NCI-H226 (cell line): ENCODE measurements around the gene CYP3A5.
"Not testable (repeated sequence)": the region's sequence is repeated elsewhere in the genome, so short reads cannot be mapped to it uniquely, and the experiment has no call there.

ENCODE experiments used
- DNase-seq: peaks from one replicate; pipeline ENCODE4 v3.0.0-alpha.2; 2015

CYP3A5 gene

DNA sequence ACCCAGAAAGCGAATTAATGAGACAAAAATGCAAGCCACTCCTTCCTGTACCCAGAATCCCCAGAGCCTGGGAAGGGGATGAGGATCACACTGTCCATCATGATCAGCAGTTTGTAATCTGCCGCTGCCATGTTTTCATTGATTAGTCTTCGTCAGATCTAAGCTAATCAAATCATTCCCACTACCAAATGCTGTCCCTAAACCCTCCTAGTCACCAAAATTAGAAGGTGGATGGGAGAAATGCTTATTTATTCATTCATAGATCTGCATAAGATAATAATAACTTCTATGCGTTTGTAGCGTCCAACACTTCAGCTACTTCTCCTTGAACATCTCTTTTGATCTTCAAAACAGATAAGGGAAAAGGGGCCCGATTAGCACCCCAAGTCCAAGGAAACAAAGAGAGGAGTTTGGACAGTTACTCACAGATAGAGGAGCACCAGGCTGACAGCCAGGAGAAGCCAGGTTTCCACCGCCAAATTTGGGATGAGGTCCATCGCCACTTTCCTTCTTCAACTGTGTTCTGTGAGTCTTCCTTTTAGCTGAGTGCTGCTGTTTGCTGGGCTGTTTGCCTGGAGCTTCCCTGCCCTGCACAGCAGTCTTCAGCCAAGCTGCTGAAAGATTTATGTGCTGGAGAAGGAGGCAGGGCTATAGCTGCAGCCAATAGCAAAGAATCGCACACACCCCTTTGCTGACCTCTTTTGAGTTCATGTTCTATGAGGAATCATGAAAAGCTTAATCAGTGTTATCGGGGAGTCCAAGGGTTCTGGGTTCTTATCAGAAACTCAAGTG lies at the start of gene CYP3A5:
TSS of gene CYP3A5 (minus strand) at position 597 of the 792 bp plus-strand sequence. CDS start at position 497, 100 bp downstream.
- peak; percentile 72 for DNase-seq

GRCh38 chr7:99728615-99729014 lies 48.8 kb upstream of the CYP3A5 start:
- DNase-seq: no peak

GRCh38 chr7:99723201-99723600 lies 43.4 kb upstream of the CYP3A5 start:
- DNase-seq: not testable (repeated sequence)

DNA sequence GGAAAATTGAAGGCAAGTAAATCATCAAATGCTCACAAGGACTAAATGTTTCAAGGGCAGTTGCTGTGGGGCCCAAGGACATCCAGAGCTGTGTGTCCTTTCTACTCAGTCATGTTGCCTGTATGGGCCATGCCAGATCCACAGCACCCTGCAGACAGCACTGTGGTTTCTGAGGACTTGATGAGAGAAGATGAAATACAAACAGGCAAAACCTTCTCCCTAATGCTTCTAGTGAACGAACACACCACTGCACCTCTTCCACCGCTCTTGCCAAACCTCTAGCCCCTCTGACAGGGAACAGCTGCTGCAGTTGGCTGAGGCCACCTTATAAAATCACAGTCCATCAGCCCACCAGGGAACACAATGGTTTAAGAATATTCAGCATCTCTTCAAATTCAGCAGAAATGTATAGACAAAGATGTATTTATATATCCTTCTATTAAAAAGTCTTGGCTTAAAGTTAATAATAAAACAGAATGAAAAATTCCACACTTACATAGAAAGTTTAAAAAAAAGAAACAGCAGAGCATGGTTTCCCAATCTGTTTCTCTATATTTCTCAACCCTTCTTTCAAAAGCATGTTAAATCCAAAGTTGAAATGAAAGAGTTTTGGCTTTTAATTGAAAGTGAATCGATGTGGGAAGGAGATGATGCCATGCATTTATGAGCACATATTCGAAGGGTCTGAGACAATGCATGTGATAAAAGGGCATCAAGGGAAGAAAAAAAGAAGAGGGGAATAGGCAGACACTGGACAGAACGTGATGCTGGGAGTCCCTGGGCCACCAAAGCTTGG lies 41.2 kb upstream of the CYP3A5 start:
- no peak for DNase-seq

DNA sequence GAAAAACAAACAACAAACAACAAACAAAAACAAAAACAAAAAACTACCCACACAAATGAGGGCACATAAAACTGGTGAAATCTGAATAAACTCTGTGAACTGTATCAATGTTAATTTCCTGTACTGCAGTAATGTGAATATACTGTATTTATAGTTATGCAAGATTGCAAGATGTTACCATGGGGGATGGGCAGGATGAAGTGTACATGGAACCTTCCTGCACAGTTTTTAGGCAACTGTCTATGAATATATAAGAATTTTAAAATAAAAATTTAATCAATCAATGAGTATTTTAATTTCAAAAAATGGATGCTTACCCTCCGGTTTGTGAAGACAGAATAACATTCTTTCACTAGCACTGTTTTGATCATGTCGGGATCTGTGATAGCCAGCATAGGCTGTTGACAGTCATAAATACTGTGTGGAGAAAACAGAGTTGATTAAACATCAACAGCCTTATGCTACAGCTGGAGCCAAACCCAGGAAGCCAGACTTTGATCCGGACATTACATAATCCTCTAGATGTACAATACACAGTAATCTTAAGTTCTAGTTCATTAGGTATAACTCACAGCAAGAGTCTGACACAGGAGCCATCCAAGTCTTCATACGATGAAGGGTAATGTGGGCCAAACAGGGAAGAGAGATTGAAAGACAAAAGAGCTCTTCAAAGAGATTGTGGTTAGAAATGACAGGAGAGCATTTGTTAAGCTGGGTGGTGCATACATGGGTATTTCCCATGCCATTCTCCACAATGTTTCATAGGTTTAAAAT lies 40.4 kb upstream of the CYP3A5 start:
- DNase-seq: no peak

DNA sequence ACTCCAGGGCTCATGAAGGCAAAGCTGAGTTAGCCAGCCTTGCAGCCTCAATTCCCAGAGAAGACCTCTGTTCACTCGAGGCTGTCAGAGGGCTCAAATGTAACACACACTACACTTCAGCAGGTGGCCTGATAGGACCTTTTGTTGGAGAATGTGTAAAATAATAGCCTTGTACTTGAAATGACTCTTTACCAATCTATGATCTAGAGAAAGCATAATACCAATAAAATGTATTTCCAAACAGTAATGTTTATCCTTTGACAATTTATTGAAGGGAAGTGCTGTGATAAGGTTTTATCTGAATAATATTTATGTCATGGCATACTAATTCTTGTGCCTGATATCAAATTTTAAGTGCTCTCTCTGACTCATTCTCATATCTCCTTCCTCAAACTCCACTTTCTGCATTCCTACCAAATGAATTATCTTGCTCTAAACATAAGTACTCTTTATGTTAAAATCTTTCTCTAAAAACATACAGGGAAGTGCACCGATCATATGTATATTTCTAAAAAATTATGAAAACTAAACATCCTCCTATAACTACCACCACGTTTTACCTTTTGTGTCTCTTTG lies 34.3 kb upstream of the CYP3A5 start:
- DNase-seq: peak; percentile 56

DNA sequence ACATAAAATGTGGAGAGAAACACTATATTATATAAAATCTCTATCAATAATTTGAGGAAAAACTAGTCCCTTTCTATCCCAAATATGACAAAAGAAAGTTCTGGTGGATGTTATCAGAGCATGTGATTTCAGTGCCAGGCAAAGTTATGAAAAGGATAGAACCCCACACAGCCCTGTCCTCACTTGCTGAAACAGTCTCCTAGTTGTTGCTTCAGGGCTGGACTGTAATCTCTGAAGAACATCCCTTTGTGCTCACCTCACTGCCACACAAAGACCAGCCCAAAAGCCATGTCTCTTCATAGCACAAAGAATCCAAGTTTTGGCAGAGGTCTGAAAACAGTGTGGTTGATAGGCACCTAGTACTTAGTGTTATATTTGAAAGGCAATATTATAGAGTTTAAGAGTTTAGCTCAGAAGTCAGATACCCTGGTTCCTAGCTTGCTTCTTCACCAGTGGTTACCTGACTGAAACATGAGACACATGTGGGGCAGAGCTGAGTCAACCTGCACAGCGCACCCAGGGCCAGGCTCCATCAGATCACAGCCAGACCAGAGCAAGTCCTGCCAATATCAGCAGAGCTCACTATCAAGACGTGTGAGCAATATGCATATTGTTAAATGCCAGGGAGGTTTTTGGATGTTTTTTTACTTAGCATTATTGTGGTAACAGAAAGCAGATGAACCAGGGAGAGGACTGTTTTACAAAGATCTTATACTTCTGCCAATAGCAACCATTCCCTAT lies 30.2 kb upstream of the CYP3A5 start:
- peak; percentile 28 for DNase-seq

- no peak for DNase-seq
Measured at GRCh38 chr7:99709260-99709659, 29.5 kb upstream of the CYP3A5 start.

GRCh38 chr7:99707096-99707495 lies 27.3 kb upstream of the CYP3A5 start:
- no peak for DNase-seq

DNA sequence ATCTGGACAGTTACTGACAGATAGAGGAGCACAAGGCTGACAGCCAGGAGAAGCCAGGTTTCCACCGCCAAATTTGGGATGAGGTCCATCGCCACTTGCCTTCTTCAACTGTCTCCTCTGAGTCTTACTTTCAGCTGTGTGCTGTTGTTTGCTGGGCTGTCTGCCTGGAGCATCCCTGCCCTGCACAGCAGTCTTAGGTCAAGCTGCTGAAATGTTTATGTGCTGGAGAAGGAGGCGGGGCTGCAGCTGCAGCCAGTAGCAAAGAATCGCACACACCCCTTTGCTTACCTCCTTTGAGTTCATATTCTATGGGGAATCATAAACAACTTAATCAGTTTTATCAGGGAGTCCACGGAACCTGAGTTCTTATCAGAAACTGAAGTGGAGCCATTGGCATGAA lies 20.1 kb upstream of the CYP3A5 start:
- no peak for DNase-seq

GRCh38 chr7:99698867-99699730 lies 19.3 kb upstream of the CYP3A5 start:
- DNase-seq: not testable (repeated sequence)

- DNase-seq: no peak
Measured at GRCh38 chr7:99694912-99695304, 15.1 kb upstream of the CYP3A5 start.

GRCh38 chr7:99694201-99694911 lies 14.6 kb upstream of the CYP3A5 start:
- DNase-seq: no peak

DNA sequence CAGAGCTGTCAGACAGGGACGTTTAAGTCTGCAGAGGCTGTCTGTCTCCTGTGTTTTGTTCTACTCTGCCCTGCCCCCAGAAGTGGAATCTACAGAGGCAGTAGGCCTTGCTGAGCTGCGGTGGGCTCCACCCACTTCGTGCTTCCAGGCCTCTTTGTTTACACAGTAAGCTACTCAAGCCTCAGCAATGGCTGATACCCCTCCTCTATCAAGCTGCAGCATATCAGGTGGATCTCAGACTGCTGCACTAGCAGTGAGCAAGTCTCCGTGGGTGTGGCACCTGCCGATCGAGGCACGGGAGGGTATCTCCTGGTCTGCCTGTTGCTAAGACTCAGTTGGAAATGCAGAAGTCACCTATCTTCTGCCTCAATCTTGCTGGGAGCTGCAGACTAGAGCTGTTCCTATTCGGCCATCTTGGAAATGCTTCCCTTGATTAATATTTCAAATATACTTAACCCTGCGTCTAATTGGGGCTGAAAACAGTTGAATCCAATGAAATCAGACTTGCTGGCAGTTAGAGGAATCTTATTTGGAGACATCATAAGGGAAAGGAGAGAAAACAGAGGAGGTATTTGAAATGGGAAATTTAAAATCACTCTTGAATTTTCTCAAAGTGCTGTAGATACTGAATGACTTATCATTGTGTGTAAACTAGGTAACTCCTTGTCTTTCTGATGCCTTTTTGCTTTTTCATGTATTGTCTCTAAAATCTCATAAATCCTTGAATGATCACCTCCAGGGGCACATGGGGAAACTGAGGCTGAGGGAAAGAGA lies 13.8 kb upstream of the CYP3A5 start:
- DNase-seq: no peak

- no peak for DNase-seq
Measured at GRCh38 chr7:99693100-99693426, 13.3 kb upstream of the CYP3A5 start.

- DNase-seq: not testable (repeated sequence)
Measured at GRCh38 chr7:99692563-99692962, 12.8 kb upstream of the CYP3A5 start.

- DNase-seq: not testable (repeated sequence)
Measured at GRCh38 chr7:99691658-99692057, 11.9 kb upstream of the CYP3A5 start.

GRCh38 chr7:99690918-99691317 lies 11.1 kb upstream of the CYP3A5 start:
- not testable (repeated sequence) for DNase-seq

DNA sequence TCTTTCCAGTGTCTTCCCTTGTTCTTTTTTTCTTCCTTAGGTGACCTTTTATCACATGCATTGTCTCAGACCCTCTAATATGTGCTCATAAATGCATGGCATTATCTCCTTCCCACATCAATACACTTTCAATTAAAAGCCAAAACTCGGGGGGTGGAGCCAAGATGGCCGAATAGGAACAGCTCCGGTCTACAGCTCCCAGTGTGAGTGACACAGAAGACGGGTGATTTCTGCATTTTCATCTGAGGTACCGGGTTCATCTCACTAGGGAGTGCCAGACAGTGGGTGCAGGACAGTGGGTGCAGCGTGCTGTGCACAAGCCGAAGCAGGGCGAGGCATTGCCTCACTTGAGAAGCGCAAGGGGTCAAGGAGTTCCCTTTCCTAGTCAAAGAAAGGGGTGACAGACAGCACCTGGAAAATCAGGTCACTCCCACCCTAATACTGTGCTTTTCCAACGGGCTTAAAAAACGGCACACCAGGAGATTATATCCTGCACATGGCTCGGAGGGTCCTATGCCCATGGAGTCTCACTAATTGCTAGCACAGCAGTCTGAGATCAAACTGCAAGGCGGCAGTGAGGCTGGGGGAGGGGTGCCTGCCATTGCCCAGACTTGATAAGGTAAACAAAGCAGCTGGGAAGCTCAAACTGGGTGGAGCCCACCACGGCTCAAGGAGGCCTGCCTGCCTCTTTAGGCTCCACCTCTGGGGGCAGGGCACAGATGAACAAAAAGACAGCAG lies 6.2 kb upstream of the CYP3A5 start:
- not testable (repeated sequence) for DNase-seq
